CD4-positive, alpha-beta T cell treated with Interleukin-10 for 1 hour (primary cell): ENCODE data around the gene POLL.
"Not testable (repeated sequence)": the region's sequence is repeated elsewhere in the genome, so short reads cannot be mapped to it uniquely, and the experiment has no call there.

ENCODE experiments used
- DNase-seq: peaks from one replicate; pipeline ENCODE4 v3.0.0-alpha.2; 2020

The POLL gene

DNA sequence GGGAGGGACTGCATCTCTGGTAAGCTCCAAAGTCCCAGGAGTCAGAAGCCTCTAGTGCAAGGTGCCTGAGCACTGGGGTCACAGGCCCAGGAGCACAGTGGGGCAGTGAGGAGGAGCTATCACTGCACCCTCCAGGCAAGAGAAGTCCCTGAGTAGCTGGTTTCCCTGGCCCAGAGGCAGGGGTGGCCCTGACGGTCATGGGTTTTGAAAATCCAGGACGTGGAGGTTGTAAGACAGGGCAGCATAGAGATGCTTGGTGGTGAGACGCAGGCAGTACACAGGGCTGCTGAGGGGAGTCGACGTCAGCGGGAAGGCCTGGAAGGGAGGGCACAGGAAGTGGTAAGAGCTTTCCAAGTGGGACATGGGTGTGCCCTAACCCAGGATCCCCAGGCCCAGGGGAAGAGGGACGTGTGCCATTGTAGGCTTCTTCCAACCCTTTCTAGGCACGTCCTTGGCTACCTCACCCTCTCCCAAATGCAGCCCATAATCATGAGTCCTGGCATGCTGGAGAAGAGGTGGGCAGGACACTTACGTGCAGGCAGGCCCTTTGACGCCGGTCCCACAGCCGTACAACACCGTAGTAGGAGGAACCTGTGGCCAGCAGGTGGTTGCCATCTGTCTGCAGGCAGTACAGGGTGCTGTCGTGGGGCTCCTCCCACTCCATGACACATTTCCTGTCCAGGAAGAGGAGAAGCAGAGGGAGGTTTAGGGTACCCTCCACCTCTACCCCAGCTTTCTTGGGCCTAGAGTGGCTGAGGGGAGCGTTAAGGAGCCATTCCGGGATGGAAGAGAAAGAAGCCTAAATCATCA is 23.2 kb upstream of the POLL start:
- no peak for DNase-seq

DNA sequence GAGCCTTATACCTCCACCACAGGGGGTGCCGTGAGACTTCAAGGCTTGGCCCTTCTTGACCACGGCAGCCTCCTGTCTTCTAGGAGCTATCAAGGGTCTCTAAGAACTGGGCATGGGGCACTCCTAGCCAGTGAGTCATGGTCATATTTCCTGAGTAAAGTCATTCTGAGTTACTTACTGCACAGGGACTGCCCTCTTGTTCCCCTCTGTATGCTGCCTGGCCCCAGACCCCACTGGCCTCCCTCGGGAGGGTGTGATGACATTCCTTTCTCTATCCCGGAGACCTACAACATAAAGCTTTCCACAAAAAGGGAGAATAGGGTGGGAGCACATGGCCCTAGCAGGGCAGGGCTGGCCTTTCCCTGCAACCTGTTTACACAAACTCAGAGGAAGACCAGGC is 21.4 kb upstream of the POLL start:
- DNase-seq = no peak

- DNase-seq = no peak
Measured at GRCh38 chr10:101607124-101607523, 19.1 kb upstream of the POLL start.

DNA sequence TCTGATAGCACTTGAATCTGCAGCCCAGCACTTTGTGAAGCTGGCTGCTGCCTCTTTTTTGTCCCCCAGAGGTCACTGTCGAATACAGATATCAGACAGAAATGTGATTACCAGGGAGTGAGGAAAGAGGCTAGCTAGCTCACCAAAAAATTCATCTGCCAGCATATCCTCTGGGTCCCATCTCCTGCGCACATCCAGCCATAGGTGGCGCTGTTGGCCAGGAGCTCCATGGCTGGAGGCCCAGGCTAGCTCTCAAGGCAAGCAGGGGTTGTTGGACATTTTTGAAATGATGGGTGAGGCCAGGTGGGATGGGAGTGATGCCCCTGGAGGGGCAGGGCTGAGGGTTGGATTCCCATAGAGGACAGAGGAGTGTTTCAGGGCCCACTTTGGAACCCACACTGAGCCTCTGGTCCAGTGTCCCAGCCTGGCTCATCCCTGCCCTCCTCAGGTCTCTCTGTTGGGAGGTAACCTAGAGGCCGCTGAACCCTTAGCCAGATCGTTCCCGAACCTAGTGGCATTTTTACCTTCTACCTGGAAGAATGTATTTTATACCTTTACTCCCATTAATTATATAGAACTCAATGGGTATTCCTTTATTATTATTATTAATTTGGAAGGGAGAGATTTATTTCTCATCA is 14.8 kb upstream of the POLL start:
- peak; percentile 43 for DNase-seq

DNA sequence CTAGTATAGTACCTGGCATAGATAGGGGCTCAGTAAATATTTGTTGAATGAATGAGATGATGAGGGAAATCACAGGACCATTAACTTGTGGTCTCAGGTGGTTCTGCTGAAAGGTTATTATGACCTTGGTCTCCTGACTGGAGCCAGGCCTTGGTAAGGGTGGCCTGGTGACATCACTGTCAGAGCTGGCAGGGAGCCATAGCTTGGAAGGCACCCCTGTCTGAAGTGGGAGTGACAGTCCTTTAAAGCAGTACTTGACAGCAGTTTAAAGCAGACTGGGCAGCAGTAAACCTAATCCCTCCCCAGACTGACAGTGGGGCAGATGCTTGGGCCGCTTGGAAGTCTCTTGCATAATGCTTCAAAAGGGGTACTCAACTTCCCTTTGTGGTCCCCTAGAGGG is 13.5 kb upstream of the POLL start:
- no peak for DNase-seq

DNA sequence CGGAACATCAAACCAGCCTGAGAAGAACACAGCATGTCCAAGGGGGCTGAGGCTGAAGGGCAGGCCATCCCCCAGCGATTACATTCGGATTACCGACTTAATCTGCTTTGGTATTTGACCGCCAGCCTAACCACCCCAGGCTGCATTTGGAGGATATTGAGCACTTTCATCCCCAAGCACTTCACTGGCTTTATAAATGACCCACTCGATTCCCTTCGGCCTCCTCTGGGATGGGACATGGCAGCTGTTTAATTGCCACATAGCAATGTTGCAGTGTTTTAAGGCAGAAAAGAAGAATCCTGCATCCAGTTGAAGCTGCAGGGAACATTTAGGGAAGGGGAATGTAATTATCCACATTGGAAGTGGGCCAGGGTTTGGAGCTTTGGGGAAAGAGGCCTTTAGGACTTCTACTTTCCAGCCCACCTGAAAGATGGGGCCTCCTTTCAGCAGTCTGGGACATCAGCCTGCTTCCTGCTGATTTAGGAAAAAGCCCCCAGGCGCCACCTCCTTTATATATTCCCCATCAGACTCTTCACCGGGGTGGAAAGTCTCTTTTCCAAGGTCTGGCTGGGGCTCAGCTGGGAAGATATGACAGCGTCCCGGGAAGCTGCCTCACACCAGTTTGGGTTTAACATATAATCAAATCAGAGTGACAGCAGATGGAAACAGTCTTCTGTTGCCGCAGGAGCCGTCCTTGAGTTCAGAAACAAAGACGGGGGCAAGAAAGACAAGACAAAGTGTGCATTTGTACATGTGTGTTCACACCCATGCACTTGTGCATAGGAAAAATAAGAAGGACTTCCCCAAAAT is 9.2 kb upstream of the POLL start:
- no peak for DNase-seq

- no peak for DNase-seq
Measured at GRCh38 chr10:101595591-101596433, 7.8 kb upstream of the POLL start.

DNA sequence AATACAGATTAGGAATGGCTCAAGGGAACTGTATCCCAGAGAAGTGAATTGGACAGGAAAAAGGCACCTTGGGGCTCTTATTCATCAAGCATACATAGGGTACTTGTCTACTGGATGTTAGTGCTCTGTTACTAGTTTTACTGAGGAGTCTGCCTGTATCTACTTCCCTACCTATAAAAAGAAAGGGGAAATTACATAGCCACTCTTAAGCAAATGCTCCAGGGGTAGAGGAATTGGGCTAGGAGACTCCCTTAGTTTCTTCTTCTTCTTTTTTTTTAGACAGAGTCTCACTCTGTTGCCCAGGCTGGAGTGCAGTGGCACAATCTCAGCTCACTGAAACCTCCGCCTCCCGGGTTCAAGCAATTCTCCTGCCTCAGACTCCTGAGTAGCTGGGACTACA is 5.3 kb upstream of the POLL start:
- DNase-seq = not testable (repeated sequence)

DNA sequence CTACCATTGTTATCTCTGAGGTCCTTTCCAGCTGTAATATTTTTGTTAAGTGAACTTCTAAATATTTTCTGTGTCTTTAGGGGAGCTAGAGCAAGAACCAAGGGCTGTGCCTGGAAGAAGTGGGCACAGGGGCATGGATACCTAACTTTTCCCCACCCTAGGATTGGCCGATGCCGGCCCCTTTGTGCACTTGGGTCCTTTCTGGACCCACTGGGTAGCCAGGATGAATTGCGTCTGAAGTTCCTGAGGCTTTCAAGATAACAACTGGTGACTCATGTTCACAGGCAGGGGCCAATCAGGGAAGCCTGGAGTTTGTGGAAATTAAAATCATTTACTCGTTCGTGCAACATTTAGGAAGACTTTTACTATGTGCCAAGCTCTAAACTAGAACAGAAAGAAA is 822 bp upstream of the POLL start:
- DNase-seq = no peak

DNA sequence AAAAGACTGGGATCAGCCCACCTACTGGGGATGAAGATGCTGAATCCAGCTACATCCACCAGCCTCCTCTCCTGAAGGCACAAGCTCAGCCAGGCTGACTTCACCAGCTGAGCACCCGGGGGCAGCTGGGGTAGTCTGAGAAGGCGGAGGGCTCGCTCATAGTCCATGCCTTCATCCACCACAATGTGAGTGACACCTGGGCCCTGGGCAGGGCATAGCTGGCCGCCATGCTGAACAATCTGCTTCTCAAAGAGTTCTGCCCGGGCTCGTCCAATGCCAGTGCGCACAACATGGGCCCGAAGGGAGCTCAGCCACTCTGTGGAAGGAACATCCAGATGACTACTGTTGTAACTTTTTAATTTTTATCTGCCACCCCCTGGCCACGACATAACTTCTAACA is 2.2 kb downstream of the POLL start:
- DNase-seq = no peak

DNA sequence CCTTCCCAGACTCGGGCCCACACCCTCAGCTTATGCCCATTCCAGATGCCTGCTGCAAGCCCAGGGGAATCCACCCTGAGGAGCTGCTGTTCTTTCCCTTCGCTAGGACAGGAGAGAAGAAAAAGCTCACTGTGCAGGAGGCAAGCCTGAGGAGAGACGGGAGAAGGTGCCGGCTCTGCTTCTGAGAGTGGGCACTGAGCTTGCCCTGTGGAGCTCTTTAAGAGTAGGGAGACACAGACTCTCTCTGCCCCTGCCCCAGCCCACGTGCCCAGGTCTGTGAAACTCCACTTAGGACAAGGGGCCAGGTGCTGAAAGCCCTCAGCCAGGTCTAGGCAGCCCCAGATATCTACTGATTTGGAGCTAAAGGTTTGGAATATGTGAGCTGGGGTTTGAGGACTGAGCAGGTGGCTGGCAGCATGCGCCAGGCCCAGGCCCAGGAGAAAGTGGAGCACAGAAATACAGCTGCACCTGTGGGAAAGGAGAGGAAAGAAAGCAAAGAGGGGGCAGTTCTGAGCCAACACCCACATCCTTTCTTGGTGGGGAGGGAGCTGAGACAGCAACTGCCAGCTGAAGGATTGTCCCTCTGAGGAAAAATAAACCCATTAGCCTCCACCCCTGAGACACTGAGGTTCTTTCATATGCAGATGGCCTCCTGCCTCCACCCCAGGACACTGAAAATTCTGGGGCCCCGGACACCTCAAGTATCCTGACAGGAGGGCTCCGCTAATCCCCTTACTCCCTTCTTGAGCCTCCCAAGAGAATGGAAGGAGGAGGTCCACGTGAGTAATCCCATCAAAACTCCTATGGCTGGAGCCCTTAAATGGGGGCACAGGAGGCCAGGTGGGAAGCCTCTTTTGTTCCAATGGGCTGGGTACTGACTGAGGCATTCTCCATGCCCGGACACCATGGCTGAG is 7.3 kb downstream of the POLL start:
- no peak for DNase-seq

DNA sequence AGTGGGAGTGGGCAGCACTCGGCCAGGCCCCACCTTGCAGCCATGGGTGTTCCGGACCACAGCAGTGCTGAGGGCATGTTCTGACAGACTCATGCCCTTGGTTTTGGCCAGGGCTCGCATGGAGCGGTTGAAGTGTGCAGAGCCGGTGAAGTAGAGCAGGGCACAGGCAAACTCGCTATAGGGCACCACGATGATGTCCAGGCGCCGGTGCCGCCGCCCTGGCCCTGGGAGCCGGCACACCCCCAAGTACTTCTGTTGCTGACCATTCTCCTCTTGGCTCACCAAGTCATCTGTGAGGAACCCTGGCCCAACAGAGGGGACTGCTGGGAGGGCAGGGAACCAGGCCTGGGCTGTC is 8.6 kb downstream of the POLL start:
- no peak for DNase-seq

DNA sequence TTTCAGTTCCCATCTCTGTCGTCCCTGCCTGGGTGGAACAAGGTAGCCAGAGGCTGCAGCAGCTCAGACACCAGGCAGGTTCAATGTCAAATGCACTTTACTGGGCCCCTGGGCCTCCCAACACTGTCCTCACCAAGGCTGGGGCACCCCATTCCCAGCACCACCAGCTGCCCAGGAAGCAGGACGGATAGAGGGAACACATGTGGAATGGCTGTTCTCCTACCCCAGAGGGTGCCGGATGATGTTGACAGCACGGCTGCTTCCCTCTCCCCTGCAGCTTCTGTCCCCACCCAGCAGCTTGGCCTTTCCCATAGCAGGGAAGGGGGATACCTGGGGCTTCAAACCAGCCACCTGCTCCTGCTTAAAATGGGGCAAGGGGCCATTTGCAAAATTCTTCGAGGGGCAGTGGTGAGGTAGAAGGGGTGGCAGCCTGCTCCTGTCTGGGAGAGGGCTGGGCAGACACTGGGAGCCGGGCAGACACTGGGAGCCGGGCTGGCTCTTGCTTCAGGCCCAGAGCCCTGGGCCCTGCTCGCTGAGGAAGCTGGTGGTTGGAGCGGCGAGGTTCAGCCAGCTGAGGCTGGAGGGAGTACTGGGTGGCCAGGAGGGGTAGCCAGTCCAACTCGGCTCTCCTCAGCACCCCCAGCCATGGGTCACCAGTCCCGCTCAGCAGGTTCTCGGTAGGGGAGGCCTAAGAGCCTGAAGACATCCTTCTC is 9.1 kb downstream of the POLL start:
- no peak for DNase-seq

DNA sequence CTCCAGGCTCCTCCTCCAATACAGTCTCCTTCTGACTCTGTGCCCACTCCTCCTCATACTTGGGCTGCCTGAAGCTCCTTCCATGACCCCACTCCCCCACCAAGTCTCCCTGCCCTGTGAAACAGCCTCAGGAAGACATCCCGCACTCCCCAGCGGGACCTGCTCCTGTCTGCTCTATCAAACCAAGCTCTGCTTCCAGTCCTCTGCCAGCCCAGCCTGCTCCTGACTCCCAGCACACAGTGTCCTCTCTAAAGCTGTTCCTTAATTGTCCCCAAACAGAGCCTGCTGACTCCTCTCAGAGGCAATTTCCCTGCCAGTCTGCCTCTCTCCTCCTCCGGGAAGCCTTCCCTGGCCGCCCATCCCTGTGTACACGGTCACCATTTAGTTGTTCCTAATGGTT is 9.9 kb downstream of the POLL start:
- no peak for DNase-seq

DNA sequence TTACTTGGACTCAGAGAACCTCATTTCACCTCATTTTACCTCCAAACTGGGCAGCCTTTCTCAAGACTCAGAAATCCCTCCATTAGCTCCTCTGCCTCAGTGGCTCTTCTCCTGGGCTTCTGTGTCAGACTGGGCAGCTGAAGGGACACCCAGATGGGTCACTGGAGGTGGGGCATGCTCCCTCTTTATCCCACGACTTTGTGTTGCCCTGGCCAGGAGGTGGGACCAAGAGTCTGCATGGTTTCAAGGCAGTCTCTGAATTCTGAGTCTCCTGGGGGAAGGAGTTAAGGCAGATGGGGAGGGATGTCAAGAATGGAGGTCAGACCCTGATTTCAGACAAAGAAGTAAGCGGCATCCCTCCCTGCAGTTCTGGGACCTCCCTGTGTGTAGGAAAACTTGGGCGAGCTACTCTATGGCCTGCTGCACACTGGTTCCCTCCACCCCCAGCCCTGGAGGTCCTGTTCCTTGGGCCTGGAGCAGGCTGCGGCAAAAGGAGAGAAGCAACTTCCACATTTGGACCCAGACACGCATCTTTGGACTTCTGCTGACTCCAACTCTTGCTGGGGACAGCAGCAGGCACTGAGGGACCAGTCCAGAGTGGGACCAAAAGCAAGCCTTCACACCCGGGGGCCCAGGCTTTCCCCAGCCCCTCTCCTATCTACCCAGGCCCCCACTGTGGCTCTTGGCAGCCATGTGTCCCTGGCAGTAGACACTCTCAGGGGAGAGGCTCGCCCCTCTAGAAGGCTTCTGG is 10.8 kb downstream of the POLL start:
- DNase-seq = no peak

GRCh38 chr10:101576211-101576863 is 11.7 kb downstream of the POLL start:
- no peak for DNase-seq

GRCh38 chr10:101575580-101576210 is 12.4 kb downstream of the POLL start:
- no peak for DNase-seq

DNA sequence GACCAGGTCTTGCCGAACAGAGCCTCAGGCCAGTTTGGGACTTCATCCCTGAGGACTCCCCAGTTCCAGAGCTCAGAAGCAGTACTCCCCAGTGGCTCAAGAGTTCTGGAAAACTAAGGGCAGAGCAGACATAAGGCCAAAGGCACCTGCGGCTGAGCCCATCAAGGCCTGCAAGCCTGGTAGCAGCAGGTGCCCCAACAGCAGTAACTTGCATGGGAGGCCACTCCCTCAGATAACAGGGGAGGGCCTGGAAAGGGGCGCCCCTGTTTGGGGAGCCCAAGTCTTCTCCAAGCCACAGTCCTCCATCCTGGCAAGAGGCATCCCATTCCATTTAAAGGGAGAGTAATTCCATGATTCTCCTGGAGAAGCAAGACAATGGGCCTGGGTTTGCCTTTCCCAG is 13.0 kb downstream of the POLL start:
- DNase-seq = no peak
